Activated naive CD8-positive, alpha-beta T cell treated with anti-CD3 and anti-CD28 coated beads, Interleukin-2, amount 50 U/mL, for 16 hours (primary cell): Measurements from ENCODE around the gene ANKRD34C.

Experiments used
- DNase-seq: peaks from one replicate; pipeline ENCODE4 v3.0.0-alpha.2; 2020; ENCODE audit warnings: low read depth, low spot score

Gene ANKRD34C

GRCh38 chr15:79282371-79283251 is at the start of gene ANKRD34C:
TSS of gene ANKRD34C (plus strand) at chr15:79282722. CDS start at chr15:79293285, 10,563 bp downstream.
- DNase-seq, result no peak

GRCh38 chr15:79233236-79233635 is 49.3 kb upstream of the ANKRD34C start:
- DNase-seq, result no peak

DNA sequence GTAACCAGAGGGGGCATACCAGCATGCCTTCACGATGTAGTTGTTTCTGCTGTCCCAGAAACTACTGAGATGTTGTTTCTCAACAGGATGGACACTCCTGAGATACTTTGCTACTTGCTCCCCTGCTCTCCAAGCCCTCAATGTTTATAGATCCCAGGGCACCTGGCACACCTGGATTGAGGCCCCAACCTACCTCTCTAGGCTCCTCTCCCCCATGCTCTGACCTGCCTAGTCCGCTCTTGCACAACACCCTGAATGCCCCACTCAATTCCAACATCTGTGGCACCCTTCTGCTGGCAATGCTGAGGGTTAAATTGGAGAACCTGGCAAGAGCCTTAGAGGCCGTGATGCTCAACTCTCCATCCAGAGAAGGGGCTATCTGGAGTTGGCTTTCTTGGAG is 42.5 kb upstream of the ANKRD34C start:
- DNase-seq, result no peak

DNA sequence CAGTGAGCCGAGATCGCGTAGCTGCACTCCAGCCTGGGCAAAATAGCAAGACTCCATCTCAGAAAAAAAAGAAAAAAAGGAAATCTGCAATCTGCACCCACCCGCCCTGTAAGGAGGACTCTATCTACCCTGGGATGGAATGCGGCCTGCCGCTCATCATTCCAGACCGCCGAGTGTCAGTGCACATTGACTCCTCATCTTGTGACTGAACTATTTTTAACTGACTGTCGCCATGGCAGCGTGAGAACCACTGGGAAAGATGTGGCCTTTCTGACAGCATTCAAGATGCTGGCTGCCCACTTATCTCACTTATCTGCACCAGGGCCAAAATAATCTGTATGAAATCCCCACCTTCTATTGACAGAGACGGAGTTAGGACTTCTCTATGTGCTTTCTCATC is 38.8 kb upstream of the ANKRD34C start:
- DNase-seq, result no peak

DNA sequence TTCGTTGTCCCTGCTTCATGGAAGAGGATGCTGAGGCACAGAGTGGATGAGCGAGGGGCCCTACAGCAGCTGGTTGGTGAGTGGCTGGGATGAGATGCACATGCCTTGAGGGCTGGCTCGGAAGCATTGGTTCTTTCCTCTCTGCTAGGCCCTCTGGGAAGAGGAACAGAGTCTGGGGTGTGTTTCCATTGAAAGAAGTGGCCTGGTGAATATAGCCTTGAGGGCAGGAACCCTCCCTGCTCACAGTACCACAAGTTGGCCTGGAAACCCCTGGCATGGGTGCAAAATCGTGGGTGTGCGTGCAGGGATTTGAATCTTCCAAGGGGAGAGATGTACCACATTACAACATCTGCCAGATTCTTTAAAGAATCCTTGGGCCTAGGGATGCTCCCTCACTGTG is 37.6 kb upstream of the ANKRD34C start:
- no peak for DNase-seq

DNA sequence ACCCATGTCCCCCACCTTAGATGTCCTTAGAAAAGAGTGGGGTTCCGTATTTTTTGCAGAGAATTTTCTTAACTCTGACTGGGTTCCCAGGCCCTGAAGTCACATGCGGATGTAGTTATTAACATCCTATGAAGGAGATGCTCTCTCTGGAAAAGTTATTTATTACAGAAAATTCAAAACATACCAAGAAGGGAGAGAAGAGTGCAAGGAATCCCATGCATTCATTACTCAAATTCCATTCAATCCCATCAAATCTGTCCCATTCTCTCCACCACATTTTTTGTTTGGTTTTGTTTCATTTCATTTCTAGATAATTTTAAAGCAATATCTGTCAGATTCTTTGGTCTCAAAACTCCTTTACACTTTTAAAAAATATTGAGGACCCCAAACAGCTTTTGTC is 34.3 kb upstream of the ANKRD34C start:
- DNase-seq, result no peak

- no peak for DNase-seq
Measured at GRCh38 chr15:79257454-79257853, 25.1 kb upstream of the ANKRD34C start.

- DNase-seq, result no peak
Measured at GRCh38 chr15:79261836-79262235, 20.7 kb upstream of the ANKRD34C start.

- DNase-seq, result no peak
Measured at GRCh38 chr15:79265167-79265566, 17.4 kb upstream of the ANKRD34C start.

GRCh38 chr15:79265987-79266579 is 16.4 kb upstream of the ANKRD34C start:
- no peak for DNase-seq

- DNase-seq, result no peak
Measured at GRCh38 chr15:79283252-79284048, 928 bp downstream of the ANKRD34C start.

DNA sequence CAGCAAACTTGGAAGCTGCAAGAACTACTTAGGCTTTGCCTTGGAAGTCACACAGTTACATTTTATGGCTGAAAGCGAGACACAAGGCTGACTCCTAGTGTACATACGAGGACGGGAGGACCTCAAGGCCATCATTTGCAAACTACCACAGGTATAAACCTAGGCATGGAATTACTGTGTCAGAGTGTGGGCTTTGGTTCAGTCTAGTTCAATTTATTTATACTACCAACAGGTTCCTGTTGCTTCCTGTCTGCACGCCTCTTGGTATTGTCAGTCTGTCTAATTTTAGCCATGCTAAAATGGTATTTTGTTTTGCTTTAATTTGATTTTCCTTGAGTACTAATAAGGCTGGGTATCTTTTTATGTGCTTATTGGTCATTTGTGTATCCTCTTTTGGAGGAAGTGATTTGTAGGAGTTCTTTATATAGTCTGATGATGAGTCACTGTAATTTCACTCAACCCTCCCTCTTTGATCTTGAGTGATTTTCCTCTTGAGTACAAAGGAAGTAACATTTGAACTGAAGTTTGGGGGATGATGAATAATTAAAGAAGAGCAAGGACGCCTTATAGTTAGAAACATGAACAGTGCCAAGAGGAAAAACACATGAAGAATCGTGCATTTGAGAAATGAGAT is 8.2 kb downstream of the ANKRD34C start:
- no peak for DNase-seq

- DNase-seq, result no peak
Measured at GRCh38 chr15:79292011-79292410, 9.5 kb downstream of the ANKRD34C start.

GRCh38 chr15:79294075-79294474 is 11.6 kb downstream of the ANKRD34C start:
- no peak for DNase-seq

DNA sequence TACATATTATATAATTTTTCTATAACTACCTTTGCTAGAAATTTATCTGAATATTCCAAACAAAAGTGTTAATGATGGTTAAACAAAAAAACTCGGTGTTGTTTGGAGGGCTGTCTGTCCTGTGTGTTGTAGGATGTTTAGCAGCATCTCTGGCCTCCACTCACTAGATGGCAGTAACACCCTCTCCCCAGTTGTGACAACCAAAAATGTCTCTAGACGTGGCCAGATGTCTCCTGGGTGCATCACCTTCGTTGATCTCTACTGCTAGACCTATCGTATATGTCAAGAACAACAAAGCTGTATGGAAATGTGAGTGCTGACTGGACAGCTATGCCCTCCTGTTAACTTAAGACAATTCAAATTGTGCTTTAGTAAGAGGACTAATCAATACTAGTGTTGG is 14.1 kb downstream of the ANKRD34C start:
- DNase-seq, result no peak

DNA sequence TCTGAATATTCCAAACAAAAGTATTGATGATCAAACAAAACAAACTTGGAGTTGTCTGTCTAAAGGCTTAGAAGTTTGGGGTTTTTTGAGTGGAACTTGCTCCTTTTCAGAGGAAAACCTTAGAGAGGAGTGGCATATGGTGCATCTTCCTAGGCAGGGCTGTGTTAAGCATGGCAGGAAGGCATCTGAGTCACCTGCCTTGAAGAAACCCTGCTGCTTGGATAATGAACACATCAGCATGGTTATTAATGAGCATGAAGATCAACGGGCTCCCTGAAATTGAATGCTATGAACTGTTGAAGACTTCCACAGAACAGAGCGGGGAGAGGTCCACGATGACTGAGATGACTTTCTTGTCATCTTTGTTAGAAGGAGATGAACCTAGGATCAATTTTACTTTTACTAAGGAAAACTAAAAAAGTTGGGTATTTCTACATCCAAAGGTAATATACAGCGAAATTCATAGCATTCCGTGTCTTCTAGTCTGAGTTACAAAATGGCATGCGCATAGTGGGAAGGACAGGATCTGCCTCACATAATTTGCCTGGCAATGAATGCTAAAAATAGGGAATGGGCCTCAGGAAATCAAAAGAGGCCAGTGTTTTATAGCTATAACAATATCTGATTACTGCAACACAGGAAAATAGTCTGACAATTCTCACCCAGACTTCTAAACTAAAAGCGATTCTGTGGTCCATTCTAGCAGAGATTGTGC is 16.8 kb downstream of the ANKRD34C start:
- no peak for DNase-seq

DNA sequence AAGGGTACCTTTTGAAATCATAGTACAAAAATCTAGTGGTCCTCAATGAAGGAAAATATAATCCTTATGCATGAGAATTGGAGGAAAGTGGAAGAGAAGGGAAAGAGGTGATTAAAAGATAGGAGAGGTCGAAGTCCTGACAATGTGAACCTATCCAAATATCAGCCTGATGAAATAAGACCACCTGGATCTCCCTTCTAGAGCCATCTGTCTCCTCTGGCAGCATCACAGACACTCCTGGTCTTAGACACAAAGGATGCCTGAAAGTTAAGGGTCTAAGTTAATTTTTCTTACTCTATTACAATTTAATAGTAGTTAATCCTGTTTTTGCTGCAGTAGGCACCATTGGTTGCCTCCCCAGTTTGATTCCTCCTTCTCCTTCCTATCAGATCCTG is 17.3 kb downstream of the ANKRD34C start:
- no peak for DNase-seq

DNA sequence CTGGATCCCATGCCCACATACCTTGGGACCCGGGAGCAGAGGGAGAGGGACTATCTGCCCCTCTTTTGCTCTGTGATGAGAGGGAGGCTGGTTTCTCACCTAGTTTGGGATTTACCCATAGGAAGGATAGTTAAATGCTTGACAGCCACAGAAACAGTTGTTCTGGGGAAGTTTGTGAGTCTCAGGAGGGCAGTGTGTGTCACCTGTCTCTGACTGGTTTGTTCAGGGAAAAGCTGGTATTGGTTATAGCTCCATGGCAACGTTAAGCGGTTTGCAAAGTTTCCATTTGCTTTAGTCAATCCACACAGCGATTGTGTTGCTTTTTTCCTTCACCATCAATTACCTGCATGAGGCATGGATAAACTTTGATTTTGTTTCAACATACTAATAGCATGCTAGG is 24.7 kb downstream of the ANKRD34C start:
- no peak for DNase-seq

GRCh38 chr15:79308874-79309273 is 26.4 kb downstream of the ANKRD34C start:
- DNase-seq, result no peak

GRCh38 chr15:79310612-79310984 is 28.1 kb downstream of the ANKRD34C start:
- no peak for DNase-seq
